H9 (cell line): ENCODE results near the gene GZMH. TPM values are rescaled to one million over a fixed set of nuclear protein-coding genes. Genes with fewer than 3 reads are reported as not detected.

Source experiments
- DNase-seq: peaks from one replicate; pipeline ENCODE4 v3.0.0-alpha.2; 2017
- H2AFZ ChIP-seq: one replicate; pipeline ENCODE4 v1.6.1; 2013; ENCODE audit warnings: mild to moderate bottlenecking, low read length, control low read depth, moderate library complexity
- H2AK5ac ChIP-seq: 2 replicates; pipeline ENCODE4 v1.6.1; 2013; ENCODE audit warnings: low read length, control low read depth, mixed read lengths; ENCODE audit not compliant: insufficient read length
- H2BK120ac ChIP-seq: one replicate; pipeline ENCODE4 v1.6.1; 2013; ENCODE audit warnings: low read depth, mild to moderate bottlenecking, low read length, control low read depth, inconsistent platforms; ENCODE audit not compliant: poor library complexity, severe bottlenecking
- H2BK12ac ChIP-seq: 2 replicates; pipeline ENCODE4 v1.6.1; 2013; ENCODE audit warnings: low read length, control low read depth, mixed read lengths, low read depth; ENCODE audit not compliant: insufficient read length
- H2BK15ac ChIP-seq: 2 replicates; pipeline ENCODE4 v1.6.1; 2013; ENCODE audit warnings: low read depth, low read length, control low read depth
- H2BK20ac ChIP-seq: one replicate; pipeline ENCODE4 v1.6.1; 2013; ENCODE audit warnings: low read depth, mild to moderate bottlenecking, low read length, control low read depth, inconsistent platforms; ENCODE audit not compliant: poor library complexity, severe bottlenecking
- H2BK5ac ChIP-seq: 2 replicates; pipeline ENCODE4 v1.6.1; 2013; ENCODE audit warnings: low read length, control low read depth, mixed read lengths; ENCODE audit not compliant: insufficient read length
- H3K14ac ChIP-seq: 2 replicates; pipeline ENCODE4 v1.6.1; 2013; ENCODE audit warnings: low read length, control low read depth; ENCODE audit not compliant: insufficient read depth
- H3K18ac ChIP-seq: 2 replicates; pipeline ENCODE4 v1.6.1; 2013; ENCODE audit warnings: low read depth, mild to moderate bottlenecking, mixed read lengths, low read length, control low read depth; ENCODE audit not compliant: insufficient read length
- H3K23ac ChIP-seq: 2 replicates; pipeline ENCODE4 v1.6.1; 2013; ENCODE audit warnings: low read length, control low read depth, mixed read lengths, low read depth; ENCODE audit not compliant: insufficient read length
- H3K23me2 ChIP-seq: 2 replicates; pipeline ENCODE4 v1.6.1; 2013; ENCODE audit warnings: low read depth, mild to moderate bottlenecking, mixed read lengths, low read length, control low read depth; ENCODE audit not compliant: insufficient read length, poor library complexity, severe bottlenecking
- H3K27ac ChIP-seq: 2 replicates; pipeline ENCODE4 v1.5.1; 2013; ENCODE audit warnings: low read length, control low read depth, mixed read lengths, low read depth; ENCODE audit not compliant: insufficient read length
- H3K27me3 ChIP-seq: 2 replicates; pipeline ENCODE4 v1.6.1; 2013; ENCODE audit warnings: low read length, control low read depth, inconsistent platforms; ENCODE audit not compliant: insufficient read depth
- H3K4ac ChIP-seq: 2 replicates; pipeline ENCODE4 v1.6.1; 2013; ENCODE audit warnings: low read depth, mild to moderate bottlenecking, control low read depth, inconsistent platforms, low read length, moderate library complexity
- H3K4me1 ChIP-seq: 2 replicates; pipeline ENCODE4 v1.6.1; 2013; ENCODE audit warnings: low read length, control low read depth, inconsistent platforms; ENCODE audit not compliant: insufficient read depth
- H3K4me2 ChIP-seq: 2 replicates; pipeline ENCODE4 v1.6.1; 2013; ENCODE audit warnings: low read length, control low read depth, mixed read lengths; ENCODE audit not compliant: insufficient read length, insufficient read depth
- H3K56ac ChIP-seq: 2 replicates; pipeline ENCODE4 v1.6.1; 2013; ENCODE audit warnings: low read depth, mild to moderate bottlenecking, mixed read lengths, low read length, control low read depth; ENCODE audit not compliant: insufficient read length
- H3K79me1 ChIP-seq: 2 replicates; pipeline ENCODE4 v1.6.1; 2013; ENCODE audit warnings: low read depth, mild to moderate bottlenecking, moderate library complexity, low read length, control low read depth, inconsistent platforms; ENCODE audit not compliant: insufficient read depth, poor library complexity, severe bottlenecking
- H3K79me2 ChIP-seq: 2 replicates; pipeline ENCODE4 v1.6.1; 2013; ENCODE audit warnings: low read length, control low read depth, inconsistent platforms; ENCODE audit not compliant: insufficient read depth
- H3K9ac ChIP-seq: 2 replicates; pipeline ENCODE4 v1.6.1; 2013; ENCODE audit warnings: low read length, control low read depth, mixed read lengths; ENCODE audit not compliant: insufficient read length; ENCODE audit errors: extremely low read depth
- H3K9me3 ChIP-seq: one replicate; pipeline ENCODE4 v1.6.1; 2013; ENCODE audit warnings: low read depth, low read length, inconsistent platforms; ENCODE audit not compliant: control insufficient read depth
- H3T11ph ChIP-seq: one replicate; pipeline ENCODE4 v1.6.1; 2013; ENCODE audit warnings: mild to moderate bottlenecking, low read length, control low read depth, inconsistent platforms
- H4K20me1 ChIP-seq: one replicate; pipeline ENCODE4 v1.6.1; 2013; ENCODE audit not compliant: control insufficient read depth, insufficient read length, insufficient read depth
- H4K5ac ChIP-seq: 2 replicates; pipeline ENCODE4 v1.6.1; 2013; ENCODE audit warnings: low read depth, mild to moderate bottlenecking, mixed read lengths, low read length, control low read depth; ENCODE audit not compliant: insufficient read length
- H4K8ac ChIP-seq: replicated peaks from 2 replicates; pipeline ENCODE4 v1.6.1; 2013; ENCODE audit warnings: low read length, control low read depth, mixed read lengths, low read depth; ENCODE audit not compliant: insufficient read length
- H4K91ac ChIP-seq: 2 replicates; pipeline ENCODE4 v1.6.1; 2013; ENCODE audit warnings: low read depth, mild to moderate bottlenecking, moderate library complexity, mixed read lengths, low read length, control low read depth; ENCODE audit not compliant: insufficient read length
- H3K27ac Mint-ChIP-seq, 3 experiments: 2 replicates in 2 of 3; 3 replicates in 1 of 3; pipeline ENCODE4 v1.8.0; 2020 to 2021; ENCODE audit warnings: mixed read lengths in 3 of 3, mild to moderate bottlenecking in 1 of 3, moderate library complexity in 1 of 3
- H3K27me3 Mint-ChIP-seq: 2 replicates; pipeline ENCODE4 v1.8.0; 2021; ENCODE audit warnings: low read depth, mild to moderate bottlenecking, moderate library complexity, mixed read lengths
- H3K36me3 Mint-ChIP-seq, 3 experiments: 2 replicates in 2 of 3; 3 replicates in 1 of 3; pipeline ENCODE4 v1.8.0; 2020 to 2021; ENCODE audit warnings: low read depth in 3 of 3, mixed read lengths in 3 of 3; ENCODE audit not compliant: insufficient read depth in 1 of 3
- H3K4me1 Mint-ChIP-seq, 2 experiments: 2 replicates each; pipeline ENCODE4 v1.8.0; 2020; ENCODE audit warnings: mixed read lengths in 2 of 2
- H3K4me3 Mint-ChIP-seq, 2 experiments: 2 replicates in 1 of 2; 3 replicates in 1 of 2; pipeline ENCODE4 v1.8.0; 2020 to 2021; ENCODE audit warnings: mild to moderate bottlenecking in 2 of 2, mixed read lengths in 2 of 2, moderate library complexity in 1 of 2
- H3K9me3 Mint-ChIP-seq, 2 experiments: 2 replicates in 1 of 2; 3 replicates in 1 of 2; pipeline ENCODE4 v1.8.0; 2020; ENCODE audit warnings: mild to moderate bottlenecking in 2 of 2, mixed read lengths in 2 of 2, moderate library complexity in 1 of 2
- total RNA-seq: library from RNA; stranded (reverse); gene quantifications from 2 replicates; pipeline ENCODE4 v1.2.1, GENCODE V29; 2021
- TF ChIP-seq, protein P1 (sequence below): fragments of 200-600 bp; sonication (generic); conservative IDR thresholded peaks from 3 replicates; pipeline ENCODE4 v1.8.0; 2021; ENCODE audit warnings: antibody characterized with exemption, mild to moderate bottlenecking

GZMH gene
- total RNA-seq, 1 experiment from 2014 or later = not detected

DNA sequence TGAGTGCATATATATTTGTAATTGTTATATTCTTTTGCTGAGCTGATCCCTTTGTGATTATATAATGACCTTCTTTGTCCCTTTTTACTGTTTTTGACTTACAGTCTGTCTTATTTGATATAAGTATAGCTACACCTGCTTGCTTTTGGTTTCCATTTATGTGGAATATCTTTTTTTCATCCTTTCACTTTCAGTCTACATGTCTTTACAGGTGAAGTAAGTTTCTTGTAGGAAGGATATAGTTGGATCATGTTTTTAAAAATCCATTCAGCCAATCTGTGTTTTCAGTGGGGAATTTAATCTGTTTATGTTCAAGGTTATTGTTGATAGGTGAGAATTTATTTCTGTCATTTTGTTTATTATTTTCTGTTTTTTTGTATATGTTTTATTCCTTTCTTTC, 12.1 kb downstream of the GZMH start:
- Mint-ChIP-seq H3K27ac (no peak overlapping the region), H3K27me3 (peaks cover 2% of the 10 kb centered on the region), H3K36me3 (peaks cover 2 to 51% (median 5%) of the 10 kb centered on the region in 3 experiments; a peak in 6 of 7 replicates), H3K4me3 (no peak overlapping the region), H3K9me3 (peaks cover 59 to 92% of the 10 kb centered on the region in 2 experiments), H3K4me1 (no peaks in the 10 kb centered on the region)
- no peak overlapping the region for H4K8ac ChIP-seq
- H3K27ac ChIP-seq = no peak overlapping the region
- no peak overlapping the region for H3K23ac ChIP-seq
- no peaks in the 10 kb centered on the region for H3K27me3 ChIP-seq
- H2BK5ac ChIP-seq = no peak overlapping the region
- H3K18ac ChIP-seq = no peak overlapping the region
- no peak for DNase-seq
- no peaks in the 10 kb centered on the region for H3K4me1 ChIP-seq
- H4K20me1 ChIP-seq = no peaks in the 10 kb centered on the region
- H2AK5ac ChIP-seq = no peak overlapping the region
- no peaks in the 10 kb centered on the region for H3K79me1 ChIP-seq
- no peaks in the 10 kb centered on the region for H3K79me2 ChIP-seq
- no peak overlapping the region for H3K14ac ChIP-seq
- TF ChIP-seq, protein P1, sequence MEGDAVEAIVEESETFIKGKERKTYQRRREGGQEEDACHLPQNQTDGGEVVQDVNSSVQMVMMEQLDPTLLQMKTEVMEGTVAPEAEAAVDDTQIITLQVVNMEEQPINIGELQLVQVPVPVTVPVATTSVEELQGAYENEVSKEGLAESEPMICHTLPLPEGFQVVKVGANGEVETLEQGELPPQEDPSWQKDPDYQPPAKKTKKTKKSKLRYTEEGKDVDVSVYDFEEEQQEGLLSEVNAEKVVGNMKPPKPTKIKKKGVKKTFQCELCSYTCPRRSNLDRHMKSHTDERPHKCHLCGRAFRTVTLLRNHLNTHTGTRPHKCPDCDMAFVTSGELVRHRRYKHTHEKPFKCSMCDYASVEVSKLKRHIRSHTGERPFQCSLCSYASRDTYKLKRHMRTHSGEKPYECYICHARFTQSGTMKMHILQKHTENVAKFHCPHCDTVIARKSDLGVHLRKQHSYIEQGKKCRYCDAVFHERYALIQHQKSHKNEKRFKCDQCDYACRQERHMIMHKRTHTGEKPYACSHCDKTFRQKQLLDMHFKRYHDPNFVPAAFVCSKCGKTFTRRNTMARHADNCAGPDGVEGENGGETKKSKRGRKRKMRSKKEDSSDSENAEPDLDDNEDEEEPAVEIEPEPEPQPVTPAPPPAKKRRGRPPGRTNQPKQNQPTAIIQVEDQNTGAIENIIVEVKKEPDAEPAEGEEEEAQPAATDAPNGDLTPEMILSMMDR = no peak
- H2BK20ac ChIP-seq = no peak overlapping the region
- no peak overlapping the region for H4K5ac ChIP-seq
- H3K56ac ChIP-seq = no peak overlapping the region
- H2BK12ac ChIP-seq = no peak overlapping the region
- H3K9me3 ChIP-seq = no peaks in the 10 kb centered on the region
- no peak overlapping the region for H3K9ac ChIP-seq
- H2AFZ ChIP-seq = no peak overlapping the region
- no peak overlapping the region for H3K4ac ChIP-seq
- H2BK15ac ChIP-seq = no peak overlapping the region
- no peak overlapping the region for H4K91ac ChIP-seq
- no peaks in the 10 kb centered on the region for H3K23me2 ChIP-seq
- no peak overlapping the region for H3K4me2 ChIP-seq
- H3T11ph ChIP-seq = no peak overlapping the region
- H2BK120ac ChIP-seq = no peak overlapping the region
